HEK293 (cell line): ENCODE results near the gene RNF144A.
A peak's percentile ranks its signal among the peaks of the same experiment; 100 is the strongest.

Experiments
- CTCF ChIA-PET: fragments of 350-600 bp; formaldehyde crosslinking; extraction: SDS; loops from one replicate; lab custom pipeline; 2021; ENCODE audit warnings: antibody characterized with exemption; lab: Yijun Ruan, JAX
- POLR2A ChIA-PET: fragments of 300-600 bp; formaldehyde crosslinking; extraction: SDS; loops from one replicate; lab custom pipeline; 2020; ENCODE audit warnings: antibody characterized with exemption, inconsistent platforms; lab: Yijun Ruan, JAX
- H3K27ac ChIP-seq: fragments of 200-500 bp; sonication (Bioruptor generic); 2 replicates; pipeline ENCODE4 v1.5.1; 2014; ENCODE audit warnings: low read depth, low read length, control low read depth, inconsistent platforms; ENCODE audit errors: extremely low read depth
- H3K36me3 ChIP-seq, 2 experiments: fragments of 200-500 bp in 1 of 2; sonication (Bioruptor generic) in 1 of 2; 1 replicate in 1 of 2; 2 replicates in 1 of 2; pipeline ENCODE4 v1.5.1; 2014 to 2017; ENCODE audit warnings: inconsistent platforms in 2 of 2, low read length in 2 of 2; ENCODE audit not compliant: control insufficient read depth in 2 of 2, insufficient read depth in 1 of 2
- H3K4me1 ChIP-seq: fragments of 200-500 bp; sonication (Bioruptor generic); 2 replicates; pipeline ENCODE4 v1.5.1; 2014; ENCODE audit warnings: mild to moderate bottlenecking, low read length, inconsistent platforms; ENCODE audit not compliant: control insufficient read depth, insufficient read depth
- H3K4me3 ChIP-seq: 2 replicates; pipeline ENCODE4 v1.5.1; 2011; ENCODE audit warnings: low read depth, mild to moderate bottlenecking, control low read depth, low read length, moderate library complexity
- H3K9me3 ChIP-seq: fragments of 200-500 bp; sonication (Bioruptor generic); 2 replicates; pipeline ENCODE4 v1.5.1; 2014; ENCODE audit warnings: low read depth, low read length, inconsistent platforms; ENCODE audit not compliant: control insufficient read depth, insufficient read depth
- MYNN ChIP-seq: fragments of 450-650 bp; formaldehyde crosslinking; IDR thresholded peaks from 2 replicates; pipeline ENCODE4 v1.5.1; 2016; ENCODE audit warnings: missing biosample characterization, missing genetic modification characterization, borderline replicate concordance
- ZFHX2 ChIP-seq: fragments of 450-650 bp; formaldehyde crosslinking; conservative IDR thresholded peaks from 2 replicates; pipeline ENCODE4 v1.5.1; 2016; ENCODE audit warnings: missing biosample characterization, missing genetic modification characterization
- ZNF132 ChIP-seq: fragments of 450-650 bp; formaldehyde crosslinking; IDR thresholded peaks from 2 replicates; pipeline ENCODE4 v1.5.1; 2017; ENCODE audit warnings: missing biosample characterization, missing genetic modification characterization, borderline replicate concordance
- ZNF274 ChIP-seq, 2 experiments: fragments of 200-500 bp in 1 of 2; fragments of 450-650 bp in 1 of 2; sonication (Bioruptor generic) in 1 of 2; formaldehyde crosslinking in 1 of 2; IDR thresholded peaks; 2 replicates each; pipeline versions ENCODE4 v1.5.1 to v1.6.1; 2014 to 2016; ENCODE audit warnings: borderline replicate concordance in 1 of 2, inconsistent platforms in 1 of 2, low read length in 1 of 2, missing biosample characterization in 1 of 2, missing genetic modification characterization in 1 of 2
- ZNF391 ChIP-seq: fragments of 450-650 bp; formaldehyde crosslinking; IDR thresholded peaks from 2 replicates; pipeline ENCODE4 v1.5.1; 2016; ENCODE audit warnings: low read depth, missing biosample characterization, missing genetic modification characterization, borderline replicate concordance
- ZNF514 ChIP-seq: fragments of 450-650 bp; formaldehyde crosslinking; IDR thresholded peaks from 2 replicates; pipeline ENCODE4 v1.5.1; 2016; ENCODE audit warnings: missing biosample characterization, missing genetic modification characterization
- ZNF610 ChIP-seq: fragments of 450-650 bp; formaldehyde crosslinking; IDR thresholded peaks from 2 replicates; pipeline ENCODE4 v1.5.1; 2016; ENCODE audit warnings: missing biosample characterization, missing genetic modification characterization, borderline replicate concordance
- ZNF623 ChIP-seq: fragments of 450-650 bp; formaldehyde crosslinking; IDR thresholded peaks from 2 replicates; pipeline ENCODE4 v1.5.1; 2016; ENCODE audit warnings: missing biosample characterization, missing genetic modification characterization
- TF ChIP-seq, protein P1 (sequence below): fragments of 450-650 bp; formaldehyde crosslinking; IDR thresholded peaks from 2 replicates; pipeline ENCODE4 v1.5.1; 2016; ENCODE audit warnings: missing biosample characterization, missing genetic modification characterization
- TF ChIP-seq, protein P2 (sequence below): fragments of 450-650 bp; IDR thresholded peaks from 2 replicates; pipeline ENCODE4 v1.5.1; 2018; ENCODE audit warnings: missing biosample characterization, missing genetic modification characterization
- TF ChIP-seq, protein P3 (sequence below): fragments of 450-650 bp; formaldehyde crosslinking; IDR thresholded peaks from 2 replicates; pipeline ENCODE4 v1.5.1; 2016; ENCODE audit warnings: missing biosample characterization, missing genetic modification characterization

RNF144A gene

DNA sequence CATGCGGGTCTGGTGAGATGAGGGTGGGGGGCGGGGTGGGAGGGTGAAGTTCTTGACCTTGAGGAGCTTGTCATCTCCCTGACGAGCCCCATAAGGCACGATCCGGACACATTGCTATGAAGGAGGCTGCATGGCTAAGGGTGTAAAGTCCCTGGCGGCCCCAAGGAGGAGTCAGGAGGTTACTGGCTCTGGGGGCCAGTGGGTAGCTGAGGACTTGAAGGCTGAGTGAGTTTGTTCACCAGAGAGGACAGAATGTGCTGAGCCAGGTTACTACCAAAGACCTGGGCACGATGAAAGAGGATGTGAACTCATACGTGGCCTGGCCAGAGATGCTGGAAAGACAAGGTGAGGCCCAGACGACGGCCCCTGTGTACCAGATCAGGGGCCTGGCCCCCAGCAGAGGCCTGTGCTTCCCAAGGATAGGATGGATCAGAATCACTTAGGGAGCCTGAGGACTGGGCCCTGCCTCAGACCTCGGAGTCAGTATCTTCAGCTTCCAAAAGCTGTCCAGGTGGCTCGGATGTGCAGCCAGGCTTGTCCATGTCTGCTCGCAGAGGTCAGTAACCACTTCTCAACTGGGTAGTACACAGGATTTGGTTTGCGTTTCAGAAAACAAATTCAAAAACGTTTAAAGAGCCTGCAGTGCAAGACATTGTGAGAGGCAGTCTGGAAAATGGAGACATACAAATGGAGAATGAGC lies 110.9 kb downstream of the RNF144A start (continued):
- TF ChIP-seq ZNF391, result no peak
- TF ChIP-seq, all 188 proteins: peak for 0

DNA sequence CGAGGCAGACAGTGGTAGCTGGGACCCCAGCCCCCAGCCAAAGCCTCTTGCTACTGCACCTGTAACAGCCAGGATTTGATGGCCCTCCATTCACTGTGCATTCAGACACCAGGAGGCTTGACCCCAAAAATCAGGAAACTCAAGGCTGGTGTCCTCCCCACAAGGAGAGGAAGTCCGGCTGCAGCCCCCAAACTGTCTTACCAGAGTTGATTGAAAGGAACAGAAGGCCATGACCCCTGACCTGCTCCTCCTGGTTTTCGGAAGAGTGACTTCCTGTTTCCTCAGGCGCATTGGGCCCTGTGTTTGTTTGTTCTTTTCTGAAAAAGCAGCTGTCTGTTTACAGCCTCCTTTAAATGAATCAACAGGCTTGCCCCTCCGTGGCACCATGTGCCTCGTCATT lies 111.6 kb downstream of the RNF144A start:
- no peak overlapping the region for H3K27ac ChIP-seq
- TF ChIP-seq ZNF132 (tag by site-specific recombination), result no peak
- TF ChIP-seq, protein P1, sequence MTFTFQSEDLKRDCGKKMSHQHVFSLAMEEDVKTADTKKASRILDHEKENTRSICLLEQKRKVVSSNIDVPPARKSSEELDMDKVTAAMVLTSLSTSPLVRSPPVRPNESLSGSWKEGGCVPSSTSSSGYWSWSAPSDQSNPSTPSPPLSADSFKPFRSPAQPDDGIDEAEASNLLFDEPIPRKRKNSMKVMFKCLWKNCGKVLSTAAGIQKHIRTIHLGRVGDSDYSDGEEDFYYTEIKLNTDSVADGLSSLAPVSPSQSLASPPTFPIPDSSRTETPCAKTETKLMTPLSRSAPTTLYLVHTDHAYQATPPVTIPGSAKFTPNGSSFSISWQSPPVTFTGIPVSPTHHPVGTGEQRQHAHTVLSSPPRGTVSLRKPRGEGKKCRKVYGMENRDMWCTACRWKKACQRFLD, result no peak
- no peak for TF ChIP-seq ZFHX2 (tag by site-specific recombination)
- ChIA-PET POLR2A (no interaction called here), CTCF (interaction anchor here (2.1 to 8.9 kb wide), 2 partner anchors 15 to 16 kb away, joined by 10 to 43 read pairs; no protein-coding TSS in a partner anchor)
- H3K36me3 ChIP-seq, result peaks cover 0 to 36% of the 10 kb centered on the region in 2 experiments; a peak in 1 of 3 replicates
- no peak overlapping the region for H3K4me3 ChIP-seq
- H3K9me3 ChIP-seq, result no peaks in the 10 kb centered on the region
- no peaks in the 10 kb centered on the region; the same call in 1 of the 2 replicates for H3K4me1 ChIP-seq

DNA sequence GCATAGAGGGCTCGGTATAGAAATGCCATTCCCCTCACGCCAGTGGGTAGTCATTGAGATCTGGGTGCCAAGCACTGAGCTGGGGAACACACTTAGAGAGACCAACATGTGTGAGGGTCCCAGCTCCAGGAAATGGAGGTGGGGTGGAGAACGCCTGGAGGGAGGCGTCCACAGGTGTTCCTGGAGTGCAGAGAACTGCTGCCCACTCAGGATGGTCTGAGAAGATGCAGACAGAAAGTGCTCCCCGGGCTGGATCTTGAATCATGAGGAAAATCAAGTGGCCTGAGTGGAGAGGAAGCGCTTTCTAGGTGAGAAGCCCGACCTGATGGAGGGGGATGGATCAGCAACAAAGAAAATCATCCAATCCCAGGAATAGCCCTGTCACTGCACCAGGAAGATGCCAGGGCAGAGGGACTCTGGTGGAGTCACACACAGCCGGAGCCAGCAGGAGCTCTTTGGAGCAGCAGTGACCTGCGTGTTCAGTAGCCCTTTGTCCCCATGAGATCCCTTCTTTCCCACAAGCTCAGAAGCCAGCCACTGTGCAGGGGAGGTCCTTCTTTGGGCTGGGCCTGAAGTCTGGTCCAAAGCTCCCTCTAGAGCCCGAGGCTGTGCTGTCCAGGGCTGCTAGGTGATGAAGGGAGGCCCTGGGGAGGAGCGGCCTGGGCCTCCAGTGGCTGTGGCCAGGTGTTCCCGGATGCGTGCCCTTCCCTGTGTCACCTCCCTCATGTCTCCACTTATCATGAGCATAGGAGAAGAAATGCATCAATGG lies 112.3 kb downstream of the RNF144A start:
- Histone ChIP-seq H3K4me3 (no peak overlapping the region), H3K27ac (no peak overlapping the region), H3K9me3 (no peaks in the 10 kb centered on the region), H3K4me1 (no peaks in the 10 kb centered on the region; the same call in 1 of the 2 replicates), H3K36me3 (peaks cover 0 to 33% of the 10 kb centered on the region in 2 experiments; a peak in 1 of 3 replicates)
- CTCF ChIA-PET, result interaction anchor here (2.1 to 8.9 kb wide), 2 partner anchors 15 kb away, joined by 10 to 43 read pairs; no protein-coding TSS in a partner anchor
- POLR2A ChIA-PET, result no interaction called here
- TF ChIP-seq MYNN (tag by site-specific recombination), result no peak

DNA sequence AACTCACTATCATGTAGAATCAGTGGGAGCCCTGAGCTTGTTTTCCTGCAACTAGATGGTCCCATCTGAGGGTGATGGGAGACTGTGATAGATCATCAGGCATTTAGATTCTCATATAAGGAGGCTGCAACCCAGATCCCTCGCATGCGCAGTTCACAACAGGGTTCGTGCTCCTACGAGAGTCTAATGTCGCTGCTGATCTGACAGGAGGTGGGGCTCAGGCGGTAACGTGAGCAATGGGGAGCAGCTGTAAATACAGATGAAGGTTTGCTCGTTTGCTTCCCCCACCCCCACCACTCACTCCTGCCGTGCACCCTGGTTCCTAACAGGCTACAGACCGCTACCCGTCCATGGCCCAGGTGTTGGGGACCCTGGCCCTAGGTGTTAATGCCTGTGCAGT lies 113.6 kb downstream of the RNF144A start:
- POLR2A ChIA-PET, result no interaction called here
- TF ChIP-seq ZNF610 (tag by site-specific recombination) (peak; percentile 95), ZNF623 (tag by site-specific recombination) (no peak)
- TF ChIP-seq, all 188 proteins: peak for 1
- Histone ChIP-seq H3K27ac (no peak overlapping the region), H3K4me1 (no peaks in the 10 kb centered on the region; the same call in 1 of the 2 replicates), H3K36me3 (peaks cover 0 to 27% of the 10 kb centered on the region in 2 experiments; a peak in 1 of 3 replicates), H3K4me3 (no peak overlapping the region), H3K9me3 (no peaks in the 10 kb centered on the region)
- CTCF ChIA-PET, result interaction anchor here (8.9 kb wide), 1 partner anchor 14 kb away, joined by 43 read pairs; no protein-coding TSS in a partner anchor

DNA sequence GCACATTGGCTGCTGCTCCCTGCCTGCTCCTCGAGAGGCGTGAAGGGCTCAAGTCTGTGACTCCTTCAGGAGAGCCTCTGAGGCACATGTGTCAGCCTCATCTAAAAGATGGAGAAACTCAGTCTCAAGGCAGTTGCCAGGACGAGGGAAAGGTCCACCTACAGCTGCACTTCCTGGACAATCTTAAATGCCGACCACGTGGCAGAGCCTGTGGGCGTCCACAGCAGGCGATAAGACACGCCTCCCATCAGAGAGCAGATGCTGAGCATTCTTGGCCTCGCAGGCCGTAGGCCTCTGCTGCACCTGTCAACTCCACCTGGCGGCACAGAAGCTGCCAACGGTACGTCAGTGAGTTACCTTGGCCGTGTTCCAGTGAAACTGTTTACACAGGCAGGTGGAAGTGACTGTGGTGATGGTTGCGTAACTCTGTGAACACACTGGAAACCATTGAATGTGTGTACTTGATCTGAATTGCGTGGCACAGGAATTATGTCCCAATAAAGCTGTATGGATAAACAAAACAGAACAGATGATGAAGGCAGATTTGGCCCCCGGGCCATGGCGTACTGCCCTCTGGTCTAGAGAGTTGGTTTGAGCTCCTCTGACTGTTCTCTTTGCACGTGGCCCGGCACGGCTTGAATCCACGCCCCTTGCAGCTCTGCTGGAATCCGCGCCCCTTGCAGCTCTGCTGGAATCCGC lies 114.5 kb downstream of the RNF144A start:
- ChIA-PET CTCF (interaction anchor here (0.8 to 8.9 kb wide), 2 partner anchors 13 to 52 kb away, joined by 3 to 43 read pairs; no protein-coding TSS in a partner anchor), POLR2A (no interaction called here)
- TF ChIP-seq, protein P2, sequence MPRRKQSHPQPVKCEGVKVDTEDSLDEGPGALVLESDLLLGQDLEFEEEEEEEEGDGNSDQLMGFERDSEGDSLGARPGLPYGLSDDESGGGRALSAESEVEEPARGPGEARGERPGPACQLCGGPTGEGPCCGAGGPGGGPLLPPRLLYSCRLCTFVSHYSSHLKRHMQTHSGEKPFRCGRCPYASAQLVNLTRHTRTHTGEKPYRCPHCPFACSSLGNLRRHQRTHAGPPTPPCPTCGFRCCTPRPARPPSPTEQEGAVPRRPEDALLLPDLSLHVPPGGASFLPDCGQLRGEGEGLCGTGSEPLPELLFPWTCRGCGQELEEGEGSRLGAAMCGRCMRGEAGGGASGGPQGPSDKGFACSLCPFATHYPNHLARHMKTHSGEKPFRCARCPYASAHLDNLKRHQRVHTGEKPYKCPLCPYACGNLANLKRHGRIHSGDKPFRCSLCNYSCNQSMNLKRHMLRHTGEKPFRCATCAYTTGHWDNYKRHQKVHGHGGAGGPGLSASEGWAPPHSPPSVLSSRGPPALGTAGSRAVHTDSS (tag by site-specific recombination), result no peak
- TF ChIP-seq, protein P3, sequence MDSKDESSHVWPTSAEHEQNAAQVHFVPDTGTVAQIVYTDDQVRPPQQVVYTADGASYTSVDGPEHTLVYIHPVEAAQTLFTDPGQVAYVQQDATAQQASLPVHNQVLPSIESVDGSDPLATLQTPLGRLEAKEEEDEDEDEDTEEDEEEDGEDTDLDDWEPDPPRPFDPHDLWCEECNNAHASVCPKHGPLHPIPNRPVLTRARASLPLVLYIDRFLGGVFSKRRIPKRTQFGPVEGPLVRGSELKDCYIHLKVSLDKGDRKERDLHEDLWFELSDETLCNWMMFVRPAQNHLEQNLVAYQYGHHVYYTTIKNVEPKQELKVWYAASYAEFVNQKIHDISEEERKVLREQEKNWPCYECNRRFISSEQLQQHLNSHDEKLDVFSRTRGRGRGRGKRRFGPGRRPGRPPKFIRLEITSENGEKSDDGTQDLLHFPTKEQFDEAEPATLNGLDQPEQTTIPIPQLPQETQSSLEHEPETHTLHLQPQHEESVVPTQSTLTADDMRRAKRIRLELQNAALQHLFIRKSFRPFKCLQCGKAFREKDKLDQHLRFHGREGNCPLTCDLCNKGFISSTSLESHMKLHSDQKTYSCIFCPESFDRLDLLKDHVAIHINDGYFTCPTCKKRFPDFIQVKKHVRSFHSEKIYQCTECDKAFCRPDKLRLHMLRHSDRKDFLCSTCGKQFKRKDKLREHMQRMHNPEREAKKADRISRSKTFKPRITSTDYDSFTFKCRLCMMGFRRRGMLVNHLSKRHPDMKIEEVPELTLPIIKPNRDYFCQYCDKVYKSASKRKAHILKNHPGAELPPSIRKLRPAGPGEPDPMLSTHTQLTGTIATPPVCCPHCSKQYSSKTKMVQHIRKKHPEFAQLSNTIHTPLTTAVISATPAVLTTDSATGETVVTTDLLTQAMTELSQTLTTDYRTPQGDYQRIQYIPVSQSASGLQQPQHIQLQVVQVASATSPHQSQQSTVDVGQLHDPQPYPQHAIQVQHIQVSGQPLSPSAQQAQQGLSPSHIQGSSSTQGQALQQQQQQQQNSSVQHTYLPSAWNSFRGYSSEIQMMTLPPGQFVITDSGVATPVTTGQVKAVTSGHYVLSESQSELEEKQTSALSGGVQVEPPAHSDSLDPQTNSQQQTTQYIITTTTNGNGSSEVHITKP (tag by site-specific recombination), result peak; percentile 39; the same call in 1 of the 2 replicates
- no peak for TF ChIP-seq ZNF274 (IDR thresholded peaks at IDR 0.05; ENCODE audit: low read length)
- no peak for TF ChIP-seq ZNF274 (tag by site-specific recombination; IDR thresholded peaks at IDR 0.05; ENCODE audit: borderline replicate concordance)
- no peak for TF ChIP-seq ZNF514 (tag by site-specific recombination)

More for the DNA sequence above, 114.5 kb downstream of the RNF144A start:
- H3K9me3 ChIP-seq, result no peaks in the 10 kb centered on the region
- H3K36me3 ChIP-seq, result peaks cover 0 to 27% of the 10 kb centered on the region in 2 experiments; a peak in 1 of 3 replicates
- H3K4me3 ChIP-seq, result no peak overlapping the region
- H3K27ac ChIP-seq, result no peak overlapping the region
- H3K4me1 ChIP-seq, result no peaks in the 10 kb centered on the region; the same call in 1 of the 2 replicates
